HEK293 (cell line): ENCODE results near the gene COTL1.

Experiments
- CTCF ChIA-PET: fragments of 350-600 bp; formaldehyde crosslinking; extraction: SDS; loops from one replicate; lab custom pipeline; 2021; ENCODE audit warnings: antibody characterized with exemption; lab: Yijun Ruan, JAX
- POLR2A ChIA-PET: fragments of 300-600 bp; formaldehyde crosslinking; extraction: SDS; loops from one replicate; lab custom pipeline; 2020; ENCODE audit warnings: antibody characterized with exemption, inconsistent platforms; lab: Yijun Ruan, JAX
- H3K27ac ChIP-seq: fragments of 200-500 bp; sonication (Bioruptor generic); 2 replicates; pipeline ENCODE4 v1.5.1; 2014; ENCODE audit warnings: low read depth, low read length, control low read depth, inconsistent platforms; ENCODE audit errors: extremely low read depth
- H3K36me3 ChIP-seq, 2 experiments: fragments of 200-500 bp in 1 of 2; sonication (Bioruptor generic) in 1 of 2; 1 replicate in 1 of 2; 2 replicates in 1 of 2; pipeline ENCODE4 v1.5.1; 2014 to 2017; ENCODE audit warnings: inconsistent platforms in 2 of 2, low read length in 2 of 2; ENCODE audit not compliant: control insufficient read depth in 2 of 2, insufficient read depth in 1 of 2
- H3K4me1 ChIP-seq: fragments of 200-500 bp; sonication (Bioruptor generic); 2 replicates; pipeline ENCODE4 v1.5.1; 2014; ENCODE audit warnings: mild to moderate bottlenecking, low read length, inconsistent platforms; ENCODE audit not compliant: control insufficient read depth, insufficient read depth
- H3K4me3 ChIP-seq: 2 replicates; pipeline ENCODE4 v1.5.1; 2011; ENCODE audit warnings: low read depth, mild to moderate bottlenecking, control low read depth, low read length, moderate library complexity
- H3K9me3 ChIP-seq: fragments of 200-500 bp; sonication (Bioruptor generic); 2 replicates; pipeline ENCODE4 v1.5.1; 2014; ENCODE audit warnings: low read depth, low read length, inconsistent platforms; ENCODE audit not compliant: control insufficient read depth, insufficient read depth
- ATF2 ChIP-seq: fragments of 450-650 bp; formaldehyde crosslinking; IDR thresholded peaks from 2 replicates; pipeline ENCODE4 v1.5.1; 2016; ENCODE audit warnings: missing biosample characterization, missing genetic modification characterization, low read depth
- BCL11A ChIP-seq: fragments of 450-650 bp; formaldehyde crosslinking; IDR thresholded peaks from 2 replicates; pipeline ENCODE4 v1.5.1; 2016; ENCODE audit warnings: low read depth, missing biosample characterization, missing genetic modification characterization
- MZF1 ChIP-seq: fragments of 450-650 bp; formaldehyde crosslinking; IDR thresholded peaks from 2 replicates; pipeline ENCODE4 v1.5.1; 2017; ENCODE audit warnings: missing biosample characterization, missing genetic modification characterization, borderline replicate concordance
- OSR2 ChIP-seq: fragments of 450-650 bp; formaldehyde crosslinking; IDR thresholded peaks from 2 replicates; pipeline ENCODE4 v1.5.1; 2016; ENCODE audit warnings: missing biosample characterization, missing genetic modification characterization
- PRDM10 ChIP-seq: fragments of 450-650 bp; formaldehyde crosslinking; IDR thresholded peaks from 2 replicates; pipeline ENCODE4 v1.5.1; 2016; ENCODE audit warnings: missing biosample characterization, missing genetic modification characterization
- REPIN1 ChIP-seq: fragments of 450-650 bp; formaldehyde crosslinking; IDR thresholded peaks from 2 replicates; pipeline ENCODE4 v1.5.1; 2017; ENCODE audit warnings: missing biosample characterization, missing genetic modification characterization, low read depth
- SCRT1 ChIP-seq: fragments of 450-650 bp; formaldehyde crosslinking; IDR thresholded peaks from 2 replicates; pipeline ENCODE4 v1.5.1; 2016; ENCODE audit warnings: missing biosample characterization, missing genetic modification characterization, borderline replicate concordance
- TCF7L2 ChIP-seq: IDR thresholded peaks from 2 replicates; pipeline ENCODE4 v1.6.1; 2011; ENCODE audit warnings: low read depth, mild to moderate bottlenecking, inconsistent platforms, low read length, moderate library complexity, borderline replicate concordance
- YY2 ChIP-seq: fragments of 450-650 bp; formaldehyde crosslinking; IDR thresholded peaks from 2 replicates; pipeline ENCODE4 v1.5.1; 2016; ENCODE audit warnings: missing biosample characterization, missing genetic modification characterization
- ZFHX2 ChIP-seq: fragments of 450-650 bp; formaldehyde crosslinking; conservative IDR thresholded peaks from 2 replicates; pipeline ENCODE4 v1.5.1; 2016; ENCODE audit warnings: missing biosample characterization, missing genetic modification characterization
- ZNF132 ChIP-seq: fragments of 450-650 bp; formaldehyde crosslinking; IDR thresholded peaks from 2 replicates; pipeline ENCODE4 v1.5.1; 2017; ENCODE audit warnings: missing biosample characterization, missing genetic modification characterization, borderline replicate concordance
- ZNF140 ChIP-seq: fragments of 450-650 bp; formaldehyde crosslinking; IDR thresholded peaks from 2 replicates; pipeline ENCODE4 v1.5.1; 2016; ENCODE audit warnings: missing biosample characterization, missing genetic modification characterization
- ZNF18 ChIP-seq: fragments of 450-650 bp; formaldehyde crosslinking; IDR thresholded peaks from 2 replicates; pipeline ENCODE4 v1.5.1; 2016; ENCODE audit warnings: missing biosample characterization, missing genetic modification characterization
- ZNF184 ChIP-seq: fragments of 450-650 bp; IDR thresholded peaks from 2 replicates; pipeline ENCODE4 v1.5.1; 2018; ENCODE audit warnings: missing biosample characterization, mild to moderate bottlenecking, missing genetic modification characterization
- ZNF24 ChIP-seq: fragments of 450-650 bp; formaldehyde crosslinking; IDR thresholded peaks from 2 replicates; pipeline ENCODE4 v1.5.1; 2016; ENCODE audit warnings: missing biosample characterization, missing genetic modification characterization
- ZNF341 ChIP-seq: fragments of 450-650 bp; formaldehyde crosslinking; IDR thresholded peaks from 2 replicates; pipeline ENCODE4; 2016; ENCODE audit warnings: low read depth, missing biosample characterization, missing genetic modification characterization
- ZNF416 ChIP-seq: fragments of 450-650 bp; formaldehyde crosslinking; IDR thresholded peaks from 2 replicates; pipeline ENCODE4 v1.5.1; 2016; ENCODE audit warnings: missing biosample characterization, missing genetic modification characterization
- ZNF423 ChIP-seq: fragments of 450-650 bp; formaldehyde crosslinking; IDR thresholded peaks from 2 replicates; pipeline ENCODE4 v1.5.1; 2016; ENCODE audit warnings: missing biosample characterization, missing genetic modification characterization
- ZNF544 ChIP-seq: fragments of 450-650 bp; formaldehyde crosslinking; IDR thresholded peaks from 2 replicates; pipeline ENCODE4 v1.5.0; 2017; ENCODE audit warnings: missing biosample characterization, missing genetic modification characterization
- ZNF580 ChIP-seq: fragments of 450-650 bp; formaldehyde crosslinking; IDR thresholded peaks from 2 replicates; pipeline ENCODE4 v1.5.1; 2016; ENCODE audit warnings: missing biosample characterization, missing genetic modification characterization
- ZNF701 ChIP-seq: fragments of 450-650 bp; formaldehyde crosslinking; IDR thresholded peaks from 2 replicates; pipeline ENCODE4 v1.5.1; 2016; ENCODE audit warnings: missing biosample characterization, missing genetic modification characterization
- ZNF837 ChIP-seq: fragments of 450-650 bp; formaldehyde crosslinking; IDR thresholded peaks from 2 replicates; pipeline ENCODE4 v1.5.1; 2016; ENCODE audit warnings: missing biosample characterization, missing genetic modification characterization

The COTL1 gene

GRCh38 chr16:84537491-84538151, 80.3 kb downstream of the COTL1 start:
- no peaks in the 10 kb centered on the region for H3K9me3 ChIP-seq
- CTCF ChIA-PET: interaction anchor here (0.7 to 2.3 kb wide), 3 partner anchors 28 to 412 kb away, joined by 3 to 8 read pairs (median 3); no protein-coding TSS in a partner anchor
- H3K4me1 ChIP-seq: peaks cover 3% of the 10 kb centered on the region; the same call in 1 of the 2 replicates
- H3K36me3 ChIP-seq: no peaks in the 10 kb centered on the region
- TF ChIP-seq TCF7L2 (peak; percentile 26; the same call in 1 of the 2 replicates), ZNF24 (tag by site-specific recombination) (no peak)
- TF ChIP-seq, all 188 proteins: peak for 1
- POLR2A ChIA-PET: no interaction called here
- Histone ChIP-seq H3K4me3 (no peak overlapping the region), H3K27ac (no peak overlapping the region)

GRCh38 chr16:84535851-84536250, 82.0 kb downstream of the COTL1 start:
- H3K4me1 ChIP-seq: no peaks in the 10 kb centered on the region
- ChIA-PET POLR2A (no interaction called here), CTCF (no interaction called here)
- H3K36me3 ChIP-seq: no peaks in the 10 kb centered on the region
- H3K4me3 ChIP-seq: no peak overlapping the region
- no peaks in the 10 kb centered on the region for H3K9me3 ChIP-seq
- TF ChIP-seq OSR2 (tag by site-specific recombination) (no peak), ZNF341 (tag by site-specific recombination) (no peak), ATF2 (tag by site-specific recombination) (no peak), ZNF140 (no peak), ZNF184 (tag by site-specific recombination) (no peak), ZNF132 (tag by site-specific recombination) (no peak), ZNF416 (tag by site-specific recombination) (no peak), ZNF701 (tag by site-specific recombination) (no peak), ZNF18 (tag by site-specific recombination) (no peak), ZNF423 (tag by site-specific recombination) (no peak), REPIN1 (tag by site-specific recombination) (no peak), BCL11A (tag by site-specific recombination) (no peak), SCRT1 (tag by site-specific recombination) (no peak), ZFHX2 (no peak), ZNF580 (no peak), ZNF544 (tag by site-specific recombination) (no peak)
- H3K27ac ChIP-seq: no peak overlapping the region

GRCh38 chr16:84535408-84535807, 82.5 kb downstream of the COTL1 start:
- Histone ChIP-seq H3K4me3 (no peak overlapping the region), H3K36me3 (no peaks in the 10 kb centered on the region), H3K4me1 (no peaks in the 10 kb centered on the region), H3K9me3 (no peaks in the 10 kb centered on the region), H3K27ac (no peak overlapping the region)
- TF ChIP-seq YY2 (tag by site-specific recombination) (no peak), ZNF837 (tag by site-specific recombination) (no peak), PRDM10 (tag by site-specific recombination) (peak; percentile 60; the same call in 1 of the 2 replicates), TCF7L2 (peak; percentile 57; the same call in 1 of the 2 replicates), MZF1 (tag by site-specific recombination) (no peak)
- CTCF ChIA-PET: no interaction called here
- POLR2A ChIA-PET: no interaction called here
